Large intestine (tissue), 12 donors: ENCODE data around the gene STX11. TPM values are rescaled to one million over a fixed set of nuclear protein-coding genes. Genes with fewer than 3 reads are reported as not detected.

Experiments
- DNase-seq, 2 donors: peaks; one replicate each; pipeline versions ENCODE4 v3.0.0 to v3.0.0-alpha.2; 2013
- H3K27ac ChIP-seq: one replicate; pipeline ENCODE4 v1.5.1; 2013; ENCODE audit warnings: low read length
- H3K27me3 ChIP-seq: 2 replicates; pipeline ENCODE4 v1.6.1; 2013; ENCODE audit warnings: low read length; ENCODE audit not compliant: control insufficient read depth, insufficient read depth
- H3K36me3 ChIP-seq: 2 replicates; pipeline ENCODE4 v1.6.1; 2013; ENCODE audit warnings: low read length; ENCODE audit not compliant: control insufficient read depth, insufficient read depth
- H3K4me1 ChIP-seq: one replicate; pipeline ENCODE4 v1.6.1; 2013; ENCODE audit warnings: low read length; ENCODE audit not compliant: control insufficient read depth, insufficient read depth
- H3K4me3 ChIP-seq: one replicate; pipeline ENCODE4 v1.5.1; 2013; ENCODE audit warnings: low read length
- H3K9me3 ChIP-seq: one replicate; pipeline ENCODE4 v1.6.1; 2013; ENCODE audit warnings: mild to moderate bottlenecking, low read depth, low read length, moderate library complexity; ENCODE audit not compliant: control insufficient read depth
- WGBS: methylation state at CpG from one replicate; pipeline ENCODE4 v1.1.5; 2013; ENCODE audit warnings: low lambda C conversion rate; ENCODE audit not compliant: insufficient coverage; 5-methylcytosine and 5-hydroxymethylcytosine counted together
- long read RNA-seq, 11 donors: transcript quantifications; one replicate each; lab custom pipeline, GENCODE V29; 2026
- polyA plus RNA-seq: library from polyadenylated mRNA; unstranded; fragments of 120-200 nt; gene quantifications from one replicate; pipeline ENCODE4 v1.2.1, GENCODE V29; 2013

Gene STX11
- 2.6 TPM for polyA plus RNA-seq
- long read RNA-seq, donor 1, partial matches to known transcripts = 0 of 1 reads
- long read RNA-seq, donor 1, other reads (novel, unspliced or antisense) = 0 of 1 reads
- long read RNA-seq, donor 2, partial matches to known transcripts = 0 of 3 reads
- long read RNA-seq, donor 2, other reads (novel, unspliced or antisense) = 0 of 3 reads
- long read RNA-seq, donor 3, partial matches to known transcripts = 0 of 3 reads
- long read RNA-seq, donor 3, other reads (novel, unspliced or antisense) = 0 of 3 reads
- long read RNA-seq, donor 4 = 0 reads
- long read RNA-seq, donor 5, partial matches to known transcripts = 8 of 8 reads
- long read RNA-seq, donor 5, other reads (novel, unspliced or antisense) = 0 of 8 reads
- long read RNA-seq, donor 6, partial matches to known transcripts = 0 of 1 reads
- long read RNA-seq, donor 6, other reads (novel, unspliced or antisense) = 0 of 1 reads
- long read RNA-seq, donor 7, partial matches to known transcripts = 0 of 1 reads
- long read RNA-seq, donor 7, other reads (novel, unspliced or antisense) = 0 of 1 reads
- long read RNA-seq, donor 8, partial matches to known transcripts = 0 of 4 reads
- long read RNA-seq, donor 8, other reads (novel, unspliced or antisense) = 0 of 4 reads
- long read RNA-seq, donor 9 = 0 reads
- long read RNA-seq, donor 10, partial matches to known transcripts = 0 of 3 reads
- long read RNA-seq, donor 10, other reads (novel, unspliced or antisense) = 0 of 3 reads
- long read RNA-seq, donor 11, partial matches to known transcripts = 0 of 3 reads
- long read RNA-seq, donor 11, other reads (novel, unspliced or antisense) = 0 of 3 reads

DNA sequence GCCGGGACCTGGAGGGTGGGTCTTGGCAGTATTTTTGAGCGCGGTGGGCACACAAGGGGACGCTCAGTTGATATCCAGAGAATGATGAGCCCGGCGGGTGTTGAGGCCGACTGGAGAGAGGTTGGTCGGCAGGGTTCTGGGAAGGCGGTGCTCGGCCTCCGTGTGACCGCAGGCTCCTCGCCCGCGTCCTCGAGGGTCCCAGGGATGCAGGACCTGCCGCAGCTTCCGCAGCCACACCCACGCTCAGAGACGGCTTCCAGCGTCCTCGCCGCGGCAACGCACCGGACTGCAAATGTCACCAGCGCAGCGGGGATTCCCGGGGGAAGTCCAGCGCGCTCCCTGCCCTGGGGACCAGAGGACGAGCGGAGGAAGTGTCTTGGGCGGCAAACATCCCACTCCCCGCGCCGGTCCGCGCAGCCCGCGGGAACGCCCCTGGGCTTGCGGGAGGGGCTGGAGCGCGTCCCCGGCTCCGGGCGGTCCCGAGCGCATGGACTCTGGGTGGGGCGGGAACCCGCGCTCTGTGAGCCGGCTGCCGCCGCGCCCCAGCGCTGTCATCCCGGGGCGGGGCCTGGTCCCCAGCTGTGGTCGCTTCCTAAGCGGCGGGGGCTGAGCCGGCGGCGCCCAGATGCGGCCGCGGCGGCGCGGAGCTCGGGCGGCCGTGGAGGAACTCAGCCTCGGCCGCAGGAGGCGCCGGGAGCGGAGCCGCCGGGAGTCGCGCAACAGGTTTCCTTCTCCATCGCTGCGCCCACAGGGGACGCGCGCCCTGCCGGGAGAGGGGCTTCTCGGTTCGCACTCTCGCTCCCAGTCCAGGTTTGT lies at the start of gene STX11:
STX11 (plus strand) TSS at position 624 of the 816 bp plus-strand sequence. CDS start 36,111 bp downstream, outside the sequence.
- DNase-seq = peak; percentile 35 to 81
- peak within 1 kb of the TSS; percentile 53 for H3K4me3 ChIP-seq
- H3K9me3 ChIP-seq = peaks cover 2% of the 10 kb centered on the region
- no peaks in the 10 kb centered on the region for H3K36me3 ChIP-seq
- no CpG with 5 or more reads among the region's 93 CpGs for WGBS
- H3K27ac ChIP-seq = no peak within 1 kb of the TSS
- H3K27me3 ChIP-seq = peaks cover 51% of the 10 kb centered on the region
- peaks cover 5% of the 10 kb centered on the region for H3K4me1 ChIP-seq

- H3K9me3 ChIP-seq = no peaks in the 10 kb centered on the region
- DNase-seq = no peak
- H3K36me3 ChIP-seq = no peaks in the 10 kb centered on the region
- no peaks in the 10 kb centered on the region for H3K4me1 ChIP-seq
- no peaks in the 10 kb centered on the region for H3K27me3 ChIP-seq
- H3K4me3 ChIP-seq = no peak overlapping the region
- no CpG with 5 or more reads among the region's 4 CpGs for WGBS
- H3K27ac ChIP-seq = no peak overlapping the region
Observed at GRCh38 chr6:144103026-144103563, 47.2 kb upstream of the STX11 start.

DNA sequence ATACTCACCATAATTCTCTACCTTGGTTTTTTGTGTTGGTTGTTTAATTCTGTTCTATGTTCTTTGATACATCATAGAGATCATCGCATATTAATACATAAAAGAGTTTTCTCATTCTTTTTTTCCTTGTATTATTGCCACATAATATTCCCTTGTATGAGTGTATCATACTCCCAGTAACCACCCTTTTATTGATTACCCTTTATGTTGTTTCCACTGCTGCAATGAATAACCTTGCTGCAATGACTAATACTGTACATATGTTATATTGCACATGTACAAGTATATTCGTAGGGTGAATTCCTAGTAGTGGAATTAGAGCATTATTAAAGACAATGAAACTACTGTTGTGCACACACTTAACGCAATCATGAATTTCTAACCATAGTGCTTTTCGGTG lies 45.8 kb upstream of the STX11 start:
- Histone ChIP-seq H3K4me3 (no peak overlapping the region), H3K27ac (no peak overlapping the region), H3K9me3 (no peaks in the 10 kb centered on the region), H3K36me3 (no peaks in the 10 kb centered on the region), H3K27me3 (no peaks in the 10 kb centered on the region), H3K4me1 (no peaks in the 10 kb centered on the region)
- no peak for DNase-seq
- WGBS = 43% methylated on average over 2 of the region's 4 CpGs

DNA sequence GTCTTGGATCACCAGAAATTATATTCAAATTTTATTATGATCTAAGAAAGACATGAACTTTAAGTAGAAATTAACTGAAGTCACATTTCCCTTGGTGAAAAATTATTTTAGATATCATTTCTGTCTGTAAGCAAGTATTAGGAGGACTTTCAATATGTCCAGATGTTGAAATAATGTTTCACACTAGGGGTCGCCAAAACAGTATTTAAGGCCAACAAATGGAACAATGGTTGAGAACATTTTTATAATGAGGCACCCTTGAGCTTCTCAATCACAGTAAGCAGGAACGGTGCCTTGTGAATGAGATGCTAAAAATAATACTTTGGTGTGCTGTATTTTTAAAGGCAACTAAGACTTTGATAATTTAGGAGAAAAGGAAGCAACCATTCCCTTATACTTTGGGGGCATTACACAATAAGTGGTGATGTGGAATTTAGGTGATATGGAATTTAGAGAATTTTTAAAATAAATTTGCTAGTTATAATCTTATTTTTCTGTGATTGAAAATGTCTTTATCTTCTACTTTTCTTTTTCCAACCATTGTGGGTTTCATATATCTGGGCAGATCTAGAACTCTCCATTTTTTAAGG lies 45.3 kb upstream of the STX11 start:
- no peak overlapping the region for H3K4me3 ChIP-seq
- 0% methylated on average over 1 of the region's 2 CpGs for WGBS
- no peak overlapping the region for H3K27ac ChIP-seq
- no peaks in the 10 kb centered on the region for H3K36me3 ChIP-seq
- peaks cover 3% of the 10 kb centered on the region for H3K27me3 ChIP-seq
- H3K4me1 ChIP-seq = no peaks in the 10 kb centered on the region
- H3K9me3 ChIP-seq = no peaks in the 10 kb centered on the region
- peak; percentile 26 to 45 for DNase-seq

DNA sequence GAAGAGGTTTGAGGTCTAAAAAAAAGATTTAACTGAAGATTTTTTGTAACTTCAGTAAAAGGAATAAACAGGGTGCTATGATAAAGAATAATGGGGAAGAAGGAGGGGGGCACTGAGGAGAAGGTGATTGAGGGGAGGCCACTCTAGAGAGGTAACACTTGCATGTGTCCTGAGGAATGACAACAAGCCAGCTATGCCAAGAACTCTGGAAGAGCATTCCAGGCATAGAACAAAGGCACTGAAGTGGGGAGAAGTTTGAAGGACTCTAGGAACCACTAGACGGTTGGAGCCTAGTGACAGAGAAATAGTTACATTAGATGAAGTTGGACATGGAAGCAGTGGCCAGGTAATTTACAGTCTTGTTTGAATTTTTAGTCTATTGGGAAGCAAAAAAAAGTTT lies 44.1 kb upstream of the STX11 start:
- H3K4me3 ChIP-seq = no peak overlapping the region
- H3K27ac ChIP-seq = no peak overlapping the region
- WGBS = 100% methylated on average over 1 of the region's 1 CpG
- no peaks in the 10 kb centered on the region for H3K36me3 ChIP-seq
- H3K27me3 ChIP-seq = peaks cover 6% of the 10 kb centered on the region
- H3K9me3 ChIP-seq = no peaks in the 10 kb centered on the region
- no peak for DNase-seq
- H3K4me1 ChIP-seq = no peaks in the 10 kb centered on the region

- H3K27me3 ChIP-seq = peaks cover 7% of the 10 kb centered on the region
- H3K9me3 ChIP-seq = no peaks in the 10 kb centered on the region
- H3K36me3 ChIP-seq = no peaks in the 10 kb centered on the region
- H3K27ac ChIP-seq = no peak overlapping the region
- WGBS = no CpG with 5 or more reads among the region's 5 CpGs
- no peak for DNase-seq
- H3K4me1 ChIP-seq = no peaks in the 10 kb centered on the region
- no peak overlapping the region for H3K4me3 ChIP-seq
Observed at GRCh38 chr6:144110210-144110609, 40.1 kb upstream of the STX11 start.

DNA sequence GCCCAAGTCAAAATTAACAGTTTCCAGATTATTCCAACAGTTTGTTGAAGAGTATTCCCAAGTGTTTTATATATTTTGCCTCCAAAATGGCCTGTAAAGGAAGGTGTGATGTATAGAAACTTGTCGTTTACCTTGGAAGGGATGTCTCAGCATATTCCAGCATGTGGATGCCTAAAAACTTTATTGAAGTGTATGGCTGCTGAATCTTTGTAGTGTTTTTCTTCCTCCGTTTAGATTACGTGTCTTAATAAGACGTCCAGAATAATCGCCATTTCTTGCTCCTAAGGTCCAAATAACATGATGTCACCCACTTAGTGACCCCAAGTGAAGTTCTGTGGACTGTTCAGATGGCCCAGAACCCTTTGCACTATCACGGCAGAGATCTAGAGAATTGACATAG lies 37.0 kb upstream of the STX11 start:
- 100% methylated on average over 1 of the region's 6 CpGs for WGBS
- no peak overlapping the region for H3K4me3 ChIP-seq
- peaks cover 7% of the 10 kb centered on the region for H3K27me3 ChIP-seq
- DNase-seq = no peak
- no peaks in the 10 kb centered on the region for H3K9me3 ChIP-seq
- H3K36me3 ChIP-seq = no peaks in the 10 kb centered on the region
- no peak overlapping the region for H3K27ac ChIP-seq
- H3K4me1 ChIP-seq = no peaks in the 10 kb centered on the region

DNA sequence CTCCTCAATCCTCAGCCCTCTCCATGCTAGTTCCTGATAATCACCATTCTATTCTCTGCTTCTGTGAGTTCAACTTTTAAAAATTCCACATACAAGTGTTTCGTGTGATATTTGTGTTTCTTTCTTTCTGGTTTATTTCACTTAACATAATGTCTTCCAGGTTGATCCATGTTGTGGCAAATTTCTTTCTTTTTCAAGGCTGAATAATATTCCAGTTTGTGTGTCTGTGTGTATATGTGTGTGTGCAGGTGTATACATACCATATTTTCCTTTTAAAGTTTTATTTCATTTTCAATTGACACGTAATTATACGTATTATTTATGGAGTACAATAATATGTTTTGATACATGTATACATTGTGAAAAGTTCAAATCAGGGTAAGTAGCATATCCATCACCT lies 35.1 kb upstream of the STX11 start:
- Histone ChIP-seq H3K4me1 (no peaks in the 10 kb centered on the region), H3K27me3 (peaks cover 2% of the 10 kb centered on the region), H3K4me3 (no peak overlapping the region), H3K27ac (no peak overlapping the region), H3K36me3 (no peaks in the 10 kb centered on the region), H3K9me3 (no peaks in the 10 kb centered on the region)
- no peak for DNase-seq
- 90% methylated on average over 2 of the region's 3 CpGs for WGBS

GRCh38 chr6:144119376-144119775 lies 30.9 kb upstream of the STX11 start:
- Histone ChIP-seq H3K27ac (no peak overlapping the region), H3K36me3 (no peaks in the 10 kb centered on the region), H3K27me3 (no peaks in the 10 kb centered on the region), H3K9me3 (no peaks in the 10 kb centered on the region), H3K4me1 (no peaks in the 10 kb centered on the region), H3K4me3 (no peak overlapping the region)
- no peak for DNase-seq
- WGBS = no CpG with 5 or more reads among the region's 5 CpGs

GRCh38 chr6:144122861-144123260 lies 27.5 kb upstream of the STX11 start:
- no peak for DNase-seq
- H3K9me3 ChIP-seq = no peaks in the 10 kb centered on the region
- H3K4me3 ChIP-seq = no peak overlapping the region
- H3K4me1 ChIP-seq = no peaks in the 10 kb centered on the region
- H3K27ac ChIP-seq = no peak overlapping the region
- H3K36me3 ChIP-seq = no peaks in the 10 kb centered on the region
- no peaks in the 10 kb centered on the region for H3K27me3 ChIP-seq
